HS-5 (cell line): ENCODE results near the gene DNPEP.
"Not testable (repeated sequence)": the region's sequence is repeated elsewhere in the genome, so short reads cannot be mapped to it uniquely, and the experiment has no call there.

Experiments used
- DNase-seq: peaks from one replicate; pipeline ENCODE4 v3.0.0-alpha.2; 2012; ENCODE audit warnings: low read depth

The DNPEP gene

GRCh38 chr2:219419331-219420197, 31.9 kb upstream of the DNPEP start:
- DNase-seq: no peak

- DNase-seq: no peak
Measured at GRCh38 chr2:219419012-219419324, 31.3 kb upstream of the DNPEP start.

GRCh38 chr2:219418155-219419011, 30.7 kb upstream of the DNPEP start, which contains the start of gene DES:
Gene DES (plus strand): TSS chr2:219418377. CDS start chr2:219418463, 86 bp downstream.
- no peak for DNase-seq

DNA sequence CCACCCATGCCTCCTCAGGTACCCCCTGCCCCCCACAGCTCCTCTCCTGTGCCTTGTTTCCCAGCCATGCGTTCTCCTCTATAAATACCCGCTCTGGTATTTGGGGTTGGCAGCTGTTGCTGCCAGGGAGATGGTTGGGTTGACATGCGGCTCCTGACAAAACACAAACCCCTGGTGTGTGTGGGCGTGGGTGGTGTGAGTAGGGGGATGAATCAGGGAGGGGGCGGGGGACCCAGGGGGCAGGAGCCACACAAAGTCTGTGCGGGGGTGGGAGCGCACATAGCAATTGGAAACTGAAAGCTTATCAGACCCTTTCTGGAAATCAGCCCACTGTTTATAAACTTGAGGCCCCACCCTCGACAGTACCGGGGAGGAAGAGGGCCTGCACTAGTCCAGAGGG, 29.7 kb upstream of the DNPEP start:
- DNase-seq: no peak

- DNase-seq: no peak
Measured at GRCh38 chr2:219416938-219417337, 29.2 kb upstream of the DNPEP start.

DNA sequence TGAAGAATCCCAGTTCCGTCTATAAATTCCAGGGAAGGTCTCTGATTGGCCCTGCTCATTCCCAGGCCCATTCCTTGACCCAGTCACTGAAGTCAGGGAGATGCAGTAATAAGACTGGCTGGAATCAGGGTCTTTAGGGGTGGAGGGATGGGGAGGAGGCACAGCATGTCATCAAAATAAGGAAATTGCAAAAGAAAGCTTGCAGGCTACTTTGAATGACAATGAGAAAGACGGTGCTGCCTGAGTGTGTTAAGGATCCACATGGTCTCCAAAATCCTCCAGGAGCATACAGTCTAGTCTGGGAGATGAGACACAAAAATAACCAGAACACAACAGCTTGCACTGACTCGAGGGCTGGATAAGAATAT, 28.5 kb upstream of the DNPEP start:
- no peak for DNase-seq

DNA sequence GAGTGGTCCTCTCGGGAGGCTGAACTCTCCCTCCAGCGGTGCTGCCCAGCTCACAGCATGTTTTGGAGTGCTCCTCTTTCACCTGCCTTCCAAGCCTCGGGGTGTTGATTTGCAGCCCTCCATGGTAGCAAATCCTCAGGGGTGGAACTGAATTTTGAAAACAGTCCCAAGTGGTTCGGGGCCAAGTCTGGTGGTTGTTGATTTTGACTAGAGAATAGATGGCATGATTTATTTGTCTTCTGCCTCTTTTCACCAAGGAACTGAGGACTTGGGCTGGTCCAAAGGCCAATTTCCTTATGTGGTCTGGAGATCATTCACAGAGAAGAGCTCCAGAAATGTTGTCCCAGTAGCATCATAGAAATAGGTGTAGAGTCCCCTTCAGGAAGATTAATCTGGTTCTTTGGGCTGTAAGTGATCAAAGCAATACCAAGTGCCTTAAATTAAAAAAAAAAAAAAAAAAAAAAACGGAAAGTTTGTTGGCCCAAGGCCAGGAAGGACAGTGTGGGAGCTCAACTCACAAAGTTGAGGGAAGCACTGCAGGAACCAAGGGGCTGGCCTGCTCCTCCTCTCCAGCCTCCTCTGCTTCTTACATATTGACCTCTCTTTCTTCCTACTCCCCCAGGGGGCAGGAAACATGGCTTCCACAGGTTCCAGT, 28.0 kb upstream of the DNPEP start:
- no peak for DNase-seq

DNA sequence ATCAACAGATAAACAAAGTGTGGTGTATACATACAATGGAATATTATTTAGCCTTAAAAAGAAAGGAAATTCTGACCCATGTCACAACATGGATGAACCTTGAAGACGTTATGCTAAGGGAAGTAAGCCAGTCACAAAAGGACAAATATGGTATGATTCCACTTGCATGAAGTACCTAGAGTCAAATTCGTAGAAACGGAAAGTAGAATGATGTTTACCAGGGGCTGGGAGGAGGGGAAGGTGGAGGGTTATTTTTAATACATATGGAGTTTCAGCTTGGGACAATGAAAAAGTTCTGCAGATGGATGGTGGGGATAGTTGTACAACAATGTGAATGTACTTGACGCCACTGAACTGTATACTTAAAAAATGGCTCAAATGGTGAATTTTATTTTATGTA, 27.1 kb upstream of the DNPEP start:
- DNase-seq: no peak

DNA sequence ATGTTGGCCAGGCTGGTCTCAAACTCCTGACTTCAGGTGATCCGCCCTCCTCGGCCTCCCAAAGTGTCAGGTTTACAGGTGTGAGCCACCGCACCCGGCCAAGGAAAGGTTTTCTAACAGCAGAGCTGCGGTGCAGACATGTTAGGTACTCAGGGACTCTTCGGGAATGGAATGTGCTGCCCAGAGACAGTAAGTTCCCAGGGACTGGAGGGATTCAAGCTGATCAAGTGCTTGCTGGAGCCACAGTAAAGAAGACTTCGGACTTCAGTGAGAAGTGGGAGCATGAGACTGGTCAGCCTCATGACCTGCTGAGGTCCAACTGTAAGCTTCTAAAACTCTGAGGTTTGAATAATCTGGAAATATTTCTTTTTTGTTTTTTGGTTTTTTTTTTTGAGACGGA, 22.7 kb upstream of the DNPEP start:
- DNase-seq: no peak

- no peak for DNase-seq
Measured at GRCh38 chr2:219409619-219410018, 21.9 kb upstream of the DNPEP start.

DNA sequence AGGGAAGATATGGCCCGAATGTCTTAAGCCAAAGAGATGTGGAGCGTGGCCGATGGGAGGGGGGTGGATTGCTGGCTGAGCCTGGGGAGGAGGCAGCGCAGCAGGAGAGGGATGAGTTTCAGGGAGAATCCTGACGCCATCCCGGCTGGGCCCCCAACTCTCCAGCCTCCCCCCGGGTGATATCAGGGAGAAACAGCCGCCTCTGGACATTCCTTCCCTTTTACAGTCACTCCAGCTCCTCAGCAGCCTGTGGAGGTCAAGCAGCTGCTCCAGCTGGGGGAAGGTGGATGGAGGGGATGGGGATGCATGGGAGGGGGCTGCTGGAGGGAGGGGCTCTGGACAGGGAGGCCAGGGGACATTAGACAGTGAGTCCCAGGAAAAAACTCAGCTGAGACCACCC, 20.9 kb upstream of the DNPEP start:
- no peak for DNase-seq

DNA sequence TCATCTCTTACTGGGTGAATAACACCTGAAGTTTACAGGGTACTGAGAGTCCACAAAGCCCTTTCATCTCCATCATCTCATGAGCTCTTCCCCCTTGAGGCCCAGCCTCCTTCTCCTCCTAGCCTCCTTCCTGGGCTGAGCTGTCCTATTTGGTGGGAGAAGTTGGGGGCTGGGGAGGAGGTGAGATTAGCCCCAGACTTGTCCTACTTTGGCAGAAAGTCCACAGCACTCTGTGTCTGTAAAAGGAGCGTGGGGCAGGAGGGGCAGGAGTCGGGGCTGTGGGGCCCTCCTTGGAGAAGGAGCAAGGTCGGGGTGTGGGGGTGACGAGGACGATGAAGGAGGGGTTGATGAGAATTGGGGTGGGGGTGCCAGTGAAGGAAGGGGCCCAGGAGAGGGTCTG, 20.5 kb upstream of the DNPEP start:
- DNase-seq: no peak

DNA sequence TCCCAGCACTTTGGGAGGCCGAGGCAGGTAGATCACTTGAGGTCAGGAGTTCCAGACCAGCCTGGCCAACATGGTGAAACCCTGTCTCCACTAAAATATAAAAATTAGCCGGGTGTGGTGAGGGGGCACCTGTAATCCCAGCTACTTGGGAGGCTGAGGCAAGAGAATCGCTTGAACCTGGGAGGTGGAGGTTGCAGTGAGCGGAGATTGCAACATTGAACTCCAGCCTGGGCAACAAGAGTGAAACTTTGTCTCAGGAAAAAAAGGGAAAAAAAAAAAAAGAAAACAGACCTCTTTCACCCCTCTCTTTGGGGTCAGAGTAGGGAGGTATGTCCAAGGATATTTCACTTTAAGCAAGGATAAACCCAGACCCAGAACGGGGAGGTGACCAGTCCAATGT, 19.6 kb upstream of the DNPEP start:
- not testable (repeated sequence) for DNase-seq

- DNase-seq: peak; percentile 96
Measured at GRCh38 chr2:219406861-219407230, 19.1 kb upstream of the DNPEP start.

GRCh38 chr2:219405958-219406860, 18.5 kb upstream of the DNPEP start:
- DNase-seq: no peak

DNA sequence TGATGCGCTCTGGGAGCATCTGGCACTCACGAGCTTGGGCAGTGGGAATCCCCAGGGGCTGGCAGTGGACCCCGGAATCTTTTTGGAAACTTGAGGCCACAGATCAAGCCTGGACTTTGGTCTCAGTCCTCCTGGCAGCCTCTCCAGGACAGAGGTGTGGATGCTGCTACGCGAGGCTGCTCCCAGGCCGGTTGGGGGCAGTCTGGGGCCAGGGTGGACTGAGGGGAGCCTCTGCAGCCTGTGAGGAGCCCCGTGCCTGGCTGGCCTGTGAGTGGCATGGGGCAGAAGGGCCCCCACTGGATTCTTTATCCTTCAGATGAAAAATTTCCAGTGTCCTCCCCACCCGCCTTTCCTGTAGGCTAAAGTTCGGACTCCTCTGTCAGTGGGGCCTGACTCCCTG, 17.7 kb upstream of the DNPEP start:
- DNase-seq: no peak

DNA sequence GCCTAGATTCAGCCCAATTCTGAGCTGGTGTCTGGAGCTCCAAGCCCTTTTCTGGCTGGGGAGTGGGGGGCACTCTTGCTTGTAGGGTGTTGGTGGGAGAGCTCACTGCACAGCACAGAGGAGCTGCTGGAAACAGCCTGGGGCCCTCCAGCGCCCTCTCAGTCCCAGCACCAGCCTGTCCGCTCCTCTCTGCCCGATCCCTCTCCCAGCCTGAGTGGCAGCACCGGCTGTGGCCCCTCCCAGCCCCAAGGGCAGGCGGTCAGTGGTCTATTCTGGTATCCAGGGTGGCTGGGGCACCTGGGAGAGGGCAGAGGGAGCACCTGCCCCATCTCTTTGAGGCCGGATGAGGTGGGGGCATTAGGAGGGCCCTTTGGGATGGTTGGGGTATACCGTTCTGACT, 17.2 kb upstream of the DNPEP start:
- DNase-seq: no peak

- no peak for DNase-seq
Measured at GRCh38 chr2:219404291-219404910, 16.7 kb upstream of the DNPEP start.

- DNase-seq: no peak
Measured at GRCh38 chr2:219403861-219404260, 16.1 kb upstream of the DNPEP start.

- peak; percentile 76 for DNase-seq
Measured at GRCh38 chr2:219402665-219403515, 15.2 kb upstream of the DNPEP start.
